ENCODE data around the gene DGKI. TPM values are rescaled to one million over a fixed set of nuclear protein-coding genes. Genes with fewer than 3 reads are reported as not detected.

Gene DGKI
- total RNA-seq, 4 donors from 2014 or later = 0.66 to 2.9 (median 1.7) TPM

GRCh38 chr7:137507096-137507495, 339.7 kb downstream of the DGKI start:
- intact Hi-C loops (cut with DNase I) = no loop called here
- H3K4me3 ChIP-seq = no peak overlapping the region
- no peak overlapping the region for H3K27ac ChIP-seq (replicated peaks in 1 of 4)
- TF ChIP-seq POLR2AphosphoS5 (IDR thresholded peaks at IDR 0.05) (no peak), POLR2A (IDR thresholded peaks at IDR 0.05; ENCODE audit: low read depth) (no peak), EP300 (IDR thresholded peaks at IDR 0.05) (no peak)
- TF ChIP-seq, protein P1, sequence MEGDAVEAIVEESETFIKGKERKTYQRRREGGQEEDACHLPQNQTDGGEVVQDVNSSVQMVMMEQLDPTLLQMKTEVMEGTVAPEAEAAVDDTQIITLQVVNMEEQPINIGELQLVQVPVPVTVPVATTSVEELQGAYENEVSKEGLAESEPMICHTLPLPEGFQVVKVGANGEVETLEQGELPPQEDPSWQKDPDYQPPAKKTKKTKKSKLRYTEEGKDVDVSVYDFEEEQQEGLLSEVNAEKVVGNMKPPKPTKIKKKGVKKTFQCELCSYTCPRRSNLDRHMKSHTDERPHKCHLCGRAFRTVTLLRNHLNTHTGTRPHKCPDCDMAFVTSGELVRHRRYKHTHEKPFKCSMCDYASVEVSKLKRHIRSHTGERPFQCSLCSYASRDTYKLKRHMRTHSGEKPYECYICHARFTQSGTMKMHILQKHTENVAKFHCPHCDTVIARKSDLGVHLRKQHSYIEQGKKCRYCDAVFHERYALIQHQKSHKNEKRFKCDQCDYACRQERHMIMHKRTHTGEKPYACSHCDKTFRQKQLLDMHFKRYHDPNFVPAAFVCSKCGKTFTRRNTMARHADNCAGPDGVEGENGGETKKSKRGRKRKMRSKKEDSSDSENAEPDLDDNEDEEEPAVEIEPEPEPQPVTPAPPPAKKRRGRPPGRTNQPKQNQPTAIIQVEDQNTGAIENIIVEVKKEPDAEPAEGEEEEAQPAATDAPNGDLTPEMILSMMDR (IDR thresholded peaks at IDR 0.05) = no peak
- H3K27me3 ChIP-seq = no peaks in the 10 kb centered on the region
- DNase-seq (ENCODE audit: extremely low spot score) = no peak
- H3K9me3 ChIP-seq = no peaks in the 10 kb centered on the region
- 61% methylated on average over 2 of the region's 2 CpGs for WGBS
- H3K4me1 ChIP-seq = no peaks in the 10 kb centered on the region
- H3K36me3 ChIP-seq = no peaks in the 10 kb centered on the region

- 81% methylated on average over 3 of the region's 3 CpGs for WGBS
- Histone ChIP-seq H3K4me1 (no peaks in the 10 kb centered on the region), H3K36me3 (no peaks in the 10 kb centered on the region), H3K4me3 (no peak overlapping the region), H3K27me3 (no peaks in the 10 kb centered on the region), H3K27ac (replicated peaks in 1 of 4) (no peak overlapping the region), H3K9me3 (no peaks in the 10 kb centered on the region)
- intact Hi-C loops (cut with DNase I) = no loop called here
- TF ChIP-seq, protein P1 (IDR thresholded peaks at IDR 0.05) = no peak
- no peak for TF ChIP-seq POLR2A (IDR thresholded peaks at IDR 0.05; ENCODE audit: low read depth)
- no peak for TF ChIP-seq EP300 (IDR thresholded peaks at IDR 0.05)
- TF ChIP-seq POLR2AphosphoS5 (IDR thresholded peaks at IDR 0.05) = no peak
- DNase-seq (ENCODE audit: extremely low spot score) = no peak
These were observed 340.7 kb downstream of the DGKI start for GRCh38 chr7:137506031-137506430.

- TF ChIP-seq EP300 (IDR thresholded peaks at IDR 0.05) (no peak), POLR2AphosphoS5 (IDR thresholded peaks at IDR 0.05) (no peak), POLR2A (IDR thresholded peaks at IDR 0.05; ENCODE audit: low read depth) (no peak)
- TF ChIP-seq, protein P1 (IDR thresholded peaks at IDR 0.05) = no peak
- Histone ChIP-seq H3K4me1 (no peaks in the 10 kb centered on the region), H3K27me3 (no peaks in the 10 kb centered on the region), H3K4me3 (no peak overlapping the region), H3K27ac (replicated peaks in 1 of 4) (no peak overlapping the region), H3K9me3 (no peaks in the 10 kb centered on the region), H3K36me3 (no peaks in the 10 kb centered on the region)
- 100% methylated on average over 2 of the region's 2 CpGs for WGBS
- DNase-seq (ENCODE audit: extremely low spot score) = no peak
- intact Hi-C loops (cut with DNase I) = no loop called here
These were observed 345.2 kb downstream of the DGKI start for GRCh38 chr7:137501562-137501961.

DNA sequence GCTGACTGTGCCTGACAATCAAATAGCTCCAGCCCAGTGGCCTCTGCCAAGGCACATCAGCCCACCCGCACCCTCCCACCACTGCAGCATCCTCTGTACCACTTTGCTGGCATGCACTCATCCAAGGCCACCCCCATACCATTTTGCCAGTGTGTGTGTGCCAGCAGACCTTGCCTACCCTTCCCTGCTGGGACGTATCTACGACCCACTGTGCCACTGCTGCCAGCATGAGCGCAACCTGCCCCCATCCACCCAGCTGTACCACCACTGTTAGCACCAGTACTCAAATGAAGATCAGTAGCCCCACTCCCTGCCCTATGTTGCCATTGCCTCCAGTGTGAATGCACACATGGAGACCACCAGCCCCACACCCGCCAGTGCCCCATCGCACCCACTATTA, 353.9 kb downstream of the DGKI start:
- Histone ChIP-seq H3K4me1 (no peaks in the 10 kb centered on the region), H3K36me3 (no peaks in the 10 kb centered on the region), H3K4me3 (no peak overlapping the region), H3K27me3 (no peaks in the 10 kb centered on the region), H3K27ac (replicated peaks in 1 of 4) (no peak overlapping the region), H3K9me3 (peaks cover 0 to 11% (median 3%) of the 10 kb centered on the region in 4 donors)
- intact Hi-C loops (cut with DNase I) = no loop called here
- 93% methylated on average over 6 of the region's 6 CpGs for WGBS
- DNase-seq (ENCODE audit: extremely low spot score) = no peak
- TF ChIP-seq EP300 (IDR thresholded peaks at IDR 0.05) (no peak), POLR2AphosphoS5 (IDR thresholded peaks at IDR 0.05) (no peak), POLR2A (IDR thresholded peaks at IDR 0.05; ENCODE audit: low read depth) (no peak)
- TF ChIP-seq, protein P1 (IDR thresholded peaks at IDR 0.05) = no peak

GRCh38 chr7:137489880-137490279, 356.9 kb downstream of the DGKI start:
- Histone ChIP-seq H3K4me3 (no peak overlapping the region), H3K9me3 (peaks cover 0 to 5% (median 2%) of the 10 kb centered on the region in 4 donors), H3K4me1 (no peaks in the 10 kb centered on the region), H3K27ac (replicated peaks in 1 of 4) (no peak overlapping the region), H3K27me3 (no peaks in the 10 kb centered on the region), H3K36me3 (no peaks in the 10 kb centered on the region)
- WGBS = 95% methylated on average over 2 of the region's 2 CpGs
- DNase-seq (ENCODE audit: extremely low spot score) = no peak
- TF ChIP-seq POLR2A (IDR thresholded peaks at IDR 0.05; ENCODE audit: low read depth) (no peak), POLR2AphosphoS5 (IDR thresholded peaks at IDR 0.05) (no peak), EP300 (IDR thresholded peaks at IDR 0.05) (no peak)
- TF ChIP-seq, protein P1 (IDR thresholded peaks at IDR 0.05) = no peak
- intact Hi-C loops (cut with DNase I) = no loop called here
